Measurements from ENCODE around the gene MRNIP. TPM values are rescaled to one million over a fixed set of nuclear protein-coding genes. Genes with fewer than 3 reads are reported as not detected.

MRNIP gene
- total and polyA plus RNA-seq, 2 of the 4 experiments (the other 2 are of a cell fraction), result 6.6 to 24.7 TPM

GRCh38 chr5:179812135-179812825, 46.3 kb downstream of the MRNIP start:
- Histone ChIP-seq H3K27ac (ENCODE audit: insufficient read depth, low read length) (no peak overlapping the region), H3K4me3 (ENCODE audit: insufficient read depth, low read depth, low read length) (no peak overlapping the region), H3K4me1 (ENCODE audit: control insufficient read depth, insufficient read depth, low read length) (no peaks in the 10 kb centered on the region; the same call in 1 of the 2 replicates), H3K18ac (ENCODE audit: low read depth, low read length) (no peak overlapping the region), H3K27me3 (ENCODE audit: control insufficient read depth, insufficient read depth, low read length) (no peaks in the 10 kb centered on the region), H2BK5ac (ENCODE audit: low read depth, low read length, poor library complexity, severe bottlenecking) (no peak overlapping the region), H2BK120ac (ENCODE audit: low read depth, low read length) (no peak overlapping the region), H3K14ac (replicated peaks; ENCODE audit: low read depth, low read length) (no peak overlapping the region), H3K56ac (ENCODE audit: extremely low read depth, insufficient read depth, low read length) (no peak overlapping the region), H2AFZ (replicated peaks; ENCODE audit: low read length, poor library complexity) (no peak overlapping the region), H3K9ac (ENCODE audit: low read depth, low read length) (no peak overlapping the region), H3K36me3 (ENCODE audit: control insufficient read depth, insufficient read depth, low read length) (peaks cover 17% of the 10 kb centered on the region), H3K4ac (ENCODE audit: low read depth, low read length) (no peak overlapping the region), H3K23ac (ENCODE audit: low read depth, low read length) (no peak overlapping the region), H3K9me3 (ENCODE audit: control insufficient read depth, insufficient read depth, low read length) (no peaks in the 10 kb centered on the region; the same call in 1 of the 2 replicates), H3K4me2 (ENCODE audit: low read depth, low read length) (no peak overlapping the region), H3K79me1 (ENCODE audit: low read depth in 1 of 2, low read length in 2 of 2) (peaks cover 0 to 15% of the 10 kb centered on the region in 2 experiments; a peak in 3 of 4 replicates), H2AK9ac (replicated peaks; ENCODE audit: low read depth, low read length, poor library complexity) (no peak overlapping the region), H4K91ac (ENCODE audit: insufficient read depth, low read depth, low read length) (no peak overlapping the region), H2BK20ac (ENCODE audit: low read depth, low read length) (no peak overlapping the region), H2BK15ac (ENCODE audit: low read depth, low read length) (no peak overlapping the region), H4K20me1 (ENCODE audit: insufficient read depth, low read length) (no peaks in the 10 kb centered on the region), H4K8ac (ENCODE audit: low read depth in 2 of 2, low read length in 2 of 2) (no peak overlapping the region), H3K9me1 (ENCODE audit: insufficient read depth, low read length) (peaks cover 6% of the 10 kb centered on the region; the same call in 1 of the 2 replicates), H2AK5ac (ENCODE audit: low read depth, low read length) (no peak overlapping the region), H4K5ac (ENCODE audit: low read depth, low read length) (no peak overlapping the region)
- 97% methylated on average over 21 of the region's 27 CpGs; no CpG with 5 or more reads in 1 of the 2 experiments for WGBS, 2 experiments (ENCODE audit: extremely low coverage in 2 of 2, insufficient read length in 1 of 2)
- BruUV-seq (replicated peaks), result no TSS peak
- ChIA-PET POLR2A (ENCODE audit: unreplicated experiment) (no interaction called here), CTCF (no interaction called here)
- ATAC-seq (ENCODE audit: low read depth) (no peak), DNase-seq (no peak)
- intact Hi-C loops (cut with micrococcal nuclease), result no loop called here
- dilution Hi-C loops (cut with HindIII; ENCODE audit: low sequenced_read_pairs, unreplicated experiment), result no loop called here
- in situ Hi-C loops (cut with MboI; ENCODE audit: low sequenced_read_pairs), result no loop called here
- TF ChIP-seq ELK1 (IDR thresholded peaks at IDR 0.05; ENCODE audit: borderline replicate concordance, low read depth, low read length) (no peak), MXI1 (IDR thresholded peaks at IDR 0.05; ENCODE audit: borderline replicate concordance, low read depth, low read length) (no peak), MAFK (IDR thresholded peaks at IDR 0.05; ENCODE audit: low read depth, low read length) (no peak), FOS (IDR thresholded peaks at IDR 0.05; ENCODE audit: low read depth, low read length) (no peak), RCOR1 (IDR thresholded peaks at IDR 0.05; ENCODE audit: insufficient replicate concordance, low read length) (no peak), CHD1 (IDR thresholded peaks at IDR 0.05; ENCODE audit: low read depth, low read length) (no peak), MAZ (IDR thresholded peaks at IDR 0.05; ENCODE audit: borderline replicate concordance, low read depth, low read length) (no peak), SMC3 (IDR thresholded peaks at IDR 0.05; ENCODE audit: low read depth, low read length) (no peak), CTCF (conservative IDR thresholded peaks at IDR 0.05; ENCODE audit: low read depth, low read length) (no peak), BHLHE40 (IDR thresholded peaks at IDR 0.05; ENCODE audit: low read depth, low read length) (no peak), POLR2A (IDR thresholded peaks at IDR 0.05; ENCODE audit: low read depth, low read length) (no peak), RAD21 (IDR thresholded peaks at IDR 0.05; ENCODE audit: low read length) (no peak), CEBPB (IDR thresholded peaks at IDR 0.05; ENCODE audit: low read depth, low read length) (no peak), NFE2L2 (IDR thresholded peaks at IDR 0.05; ENCODE audit: low read depth, low read length) (no peak), RFX5 (IDR thresholded peaks at IDR 0.05; ENCODE audit: low read depth, low read length) (no peak)
- TF ChIP-seq, protein P1, sequence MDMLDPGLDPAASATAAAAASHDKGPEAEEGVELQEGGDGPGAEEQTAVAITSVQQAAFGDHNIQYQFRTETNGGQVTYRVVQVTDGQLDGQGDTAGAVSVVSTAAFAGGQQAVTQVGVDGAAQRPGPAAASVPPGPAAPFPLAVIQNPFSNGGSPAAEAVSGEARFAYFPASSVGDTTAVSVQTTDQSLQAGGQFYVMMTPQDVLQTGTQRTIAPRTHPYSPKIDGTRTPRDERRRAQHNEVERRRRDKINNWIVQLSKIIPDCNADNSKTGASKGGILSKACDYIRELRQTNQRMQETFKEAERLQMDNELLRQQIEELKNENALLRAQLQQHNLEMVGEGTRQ (IDR thresholded peaks at IDR 0.05; ENCODE audit: low read depth, low read length), result no peak

Measured in IMR-90 (cell line).